HEK293T (cell line): ENCODE data around the gene KIAA1210.

Experiments
- BHLHE40 ChIP-seq: fragments of 450-650 bp; IDR thresholded peaks from 2 replicates; pipeline ENCODE4 v1.6.1; 2016; ENCODE audit warnings: mild to moderate bottlenecking, moderate library complexity, borderline replicate concordance
- CTBP1 ChIP-seq: fragments of 450-650 bp; IDR thresholded peaks from 2 replicates; pipeline ENCODE4 v1.6.1; 2016; ENCODE audit warnings: borderline replicate concordance
- ELF4 ChIP-seq: fragments of 450-650 bp; IDR thresholded peaks from 2 replicates; pipeline ENCODE4 v1.6.1; 2017; ENCODE audit warnings: antibody characterized with exemption
- FOXA1 ChIP-seq: fragments of 450-650 bp; IDR thresholded peaks from 2 replicates; pipeline ENCODE4 v1.6.1; 2016; ENCODE audit warnings: mild to moderate bottlenecking
- FOXK2 ChIP-seq: fragments of 450-650 bp; IDR thresholded peaks from 2 replicates; pipeline ENCODE4 v1.6.1; 2016; ENCODE audit warnings: mild to moderate bottlenecking
- FOXM1 ChIP-seq: fragments of 450-650 bp; IDR thresholded peaks from 2 replicates; pipeline ENCODE4 v1.6.1; 2017; ENCODE audit warnings: mild to moderate bottlenecking, borderline replicate concordance
- L3MBTL2 ChIP-seq: fragments of 450-650 bp; conservative IDR thresholded peaks from 2 replicates; pipeline ENCODE4 v1.6.1; 2016; ENCODE audit warnings: mild to moderate bottlenecking
- PKNOX1 ChIP-seq: fragments of 450-650 bp; IDR thresholded peaks from 2 replicates; pipeline ENCODE4 v1.6.1; 2016
- SUZ12 ChIP-seq: fragments of 450-650 bp; IDR thresholded peaks from 2 replicates; pipeline ENCODE4 v1.6.1; 2016; ENCODE audit warnings: mild to moderate bottlenecking
- ZNF384 ChIP-seq: fragments of 450-650 bp; IDR thresholded peaks from 2 replicates; pipeline ENCODE4 v1.6.1; 2016

DNA sequence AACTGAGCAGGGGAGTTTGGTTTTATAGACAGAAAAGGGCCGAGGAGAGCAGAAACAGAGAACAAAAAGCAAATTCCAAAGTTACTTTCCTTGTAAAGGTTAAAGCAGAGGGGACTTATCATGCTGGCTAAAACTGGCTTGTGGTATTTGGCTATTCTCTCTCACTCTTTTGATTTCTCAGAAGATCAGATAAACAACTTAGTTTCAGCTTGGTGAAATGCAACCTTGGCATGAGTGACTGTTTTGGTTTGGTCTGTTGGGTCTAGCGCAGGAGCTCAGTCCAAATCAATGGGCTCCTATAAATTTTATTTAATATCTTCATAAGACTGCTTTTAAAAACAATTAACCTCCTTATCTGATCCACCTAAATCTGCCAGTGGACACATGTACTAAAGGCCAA, 47.3 kb upstream of the KIAA1210 start:
- TF ChIP-seq ZNF384 (no peak), PKNOX1 (no peak), CTBP1 (no peak), SUZ12 (no peak), FOXK2 (no peak), BHLHE40 (no peak), ELF4 (no peak), L3MBTL2 (no peak), FOXM1 (no peak), FOXA1 (no peak)
